CD1c-positive myeloid dendritic cell (primary cell): ENCODE results near the gene AFAP1L1.

ENCODE experiments used
- DNase-seq: peaks from one replicate; pipeline ENCODE4 v3.0.0-alpha.2; 2016; ENCODE audit errors: extremely low spot score

AFAP1L1 gene

DNA sequence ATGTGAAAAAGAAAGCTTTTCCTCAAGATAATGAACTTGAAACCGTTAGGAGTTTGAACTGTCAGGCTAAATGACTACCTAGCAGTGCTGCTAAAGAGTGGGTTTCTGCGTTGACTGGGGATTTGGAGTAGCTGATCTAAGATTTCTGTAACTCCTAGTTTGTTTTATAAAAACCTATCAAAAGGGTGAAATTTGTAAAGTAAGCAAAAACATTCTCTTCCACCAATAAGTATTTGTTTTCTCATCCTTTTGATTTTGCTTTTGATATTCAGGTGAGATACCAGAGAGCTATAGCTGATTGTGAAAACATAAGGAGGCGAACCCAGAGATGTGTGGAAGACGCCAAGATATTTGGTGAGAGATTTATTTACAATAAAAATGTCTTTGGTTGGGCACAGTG is 77.7 kb downstream of the AFAP1L1 start:
- no peak for DNase-seq

DNA sequence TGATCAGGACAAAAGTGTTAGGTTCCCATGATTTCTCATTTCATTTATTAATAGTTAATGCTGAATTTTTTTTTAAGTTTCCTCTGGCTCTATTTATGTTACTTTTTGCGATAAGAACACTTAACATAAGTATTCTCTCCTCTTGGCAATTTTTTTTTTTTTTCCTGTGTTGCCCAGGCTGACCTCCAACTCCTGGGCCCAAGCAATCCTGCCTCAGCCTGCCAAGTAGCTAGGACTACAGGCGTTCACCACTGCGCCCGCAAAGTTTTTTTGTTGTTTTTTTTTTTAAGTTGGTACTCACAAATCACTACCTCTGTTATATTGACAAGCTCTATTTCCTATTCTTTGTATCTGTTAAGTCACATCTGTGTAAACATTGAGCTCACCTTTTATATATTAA is 80.5 kb downstream of the AFAP1L1 start:
- no peak for DNase-seq

DNA sequence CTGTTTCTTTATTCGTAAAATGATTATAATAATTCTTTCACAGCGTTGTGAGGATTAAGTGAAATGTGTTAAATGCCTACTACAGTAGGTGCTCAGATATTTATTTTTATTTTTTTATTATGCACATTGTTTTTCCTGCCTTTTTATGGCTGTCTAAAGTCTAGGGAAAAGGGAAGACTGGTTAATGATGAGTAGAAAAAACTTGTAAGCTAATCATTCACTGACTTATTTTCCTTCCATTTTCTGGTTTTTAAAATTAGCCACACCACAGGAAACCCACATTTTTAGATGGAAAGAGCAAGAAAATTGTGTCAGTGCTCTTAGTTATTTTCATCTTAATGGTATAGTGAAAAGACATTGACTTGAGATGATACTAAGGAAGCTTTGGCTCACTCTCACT is 82.3 kb downstream of the AFAP1L1 start:
- DNase-seq, result no peak

DNA sequence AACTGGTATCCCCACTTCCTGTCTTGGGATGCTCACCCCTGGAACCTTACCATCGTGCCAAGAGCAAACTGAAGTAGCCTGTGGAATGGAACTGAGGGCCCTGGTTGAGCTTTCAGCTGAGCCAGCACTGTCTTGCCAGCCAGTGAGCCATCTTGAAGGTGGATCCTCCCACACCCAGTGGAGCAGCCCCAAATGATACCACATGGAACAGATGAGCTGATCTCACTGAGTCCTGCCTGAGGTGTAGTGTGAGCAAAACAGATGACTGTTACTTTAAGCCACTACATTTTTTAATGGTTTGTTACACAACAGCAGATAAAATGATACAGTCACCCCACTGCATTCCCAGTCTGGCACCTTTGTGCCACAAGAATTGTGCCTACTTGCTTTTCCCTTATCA is 84.0 kb downstream of the AFAP1L1 start:
- no peak for DNase-seq

DNA sequence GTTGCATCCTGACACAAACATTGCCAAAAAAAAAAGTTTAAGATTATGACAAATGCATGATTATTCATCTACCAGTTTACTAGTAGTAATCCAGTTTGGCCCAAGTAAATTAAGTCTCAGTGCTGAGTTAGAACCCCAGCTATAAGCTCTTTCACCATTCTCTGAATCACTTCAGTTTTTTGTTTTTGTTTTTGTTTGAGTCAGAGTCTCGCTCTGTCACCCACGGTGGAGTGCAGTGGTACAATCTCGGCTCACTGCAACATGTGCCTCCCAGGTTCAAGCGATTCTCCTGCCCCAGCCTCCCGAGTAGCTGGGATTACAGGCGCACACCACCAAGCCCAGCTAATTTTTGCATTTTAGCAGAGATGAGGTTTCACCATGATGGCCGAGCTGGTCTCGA is 84.7 kb downstream of the AFAP1L1 start:
- no peak for DNase-seq

DNA sequence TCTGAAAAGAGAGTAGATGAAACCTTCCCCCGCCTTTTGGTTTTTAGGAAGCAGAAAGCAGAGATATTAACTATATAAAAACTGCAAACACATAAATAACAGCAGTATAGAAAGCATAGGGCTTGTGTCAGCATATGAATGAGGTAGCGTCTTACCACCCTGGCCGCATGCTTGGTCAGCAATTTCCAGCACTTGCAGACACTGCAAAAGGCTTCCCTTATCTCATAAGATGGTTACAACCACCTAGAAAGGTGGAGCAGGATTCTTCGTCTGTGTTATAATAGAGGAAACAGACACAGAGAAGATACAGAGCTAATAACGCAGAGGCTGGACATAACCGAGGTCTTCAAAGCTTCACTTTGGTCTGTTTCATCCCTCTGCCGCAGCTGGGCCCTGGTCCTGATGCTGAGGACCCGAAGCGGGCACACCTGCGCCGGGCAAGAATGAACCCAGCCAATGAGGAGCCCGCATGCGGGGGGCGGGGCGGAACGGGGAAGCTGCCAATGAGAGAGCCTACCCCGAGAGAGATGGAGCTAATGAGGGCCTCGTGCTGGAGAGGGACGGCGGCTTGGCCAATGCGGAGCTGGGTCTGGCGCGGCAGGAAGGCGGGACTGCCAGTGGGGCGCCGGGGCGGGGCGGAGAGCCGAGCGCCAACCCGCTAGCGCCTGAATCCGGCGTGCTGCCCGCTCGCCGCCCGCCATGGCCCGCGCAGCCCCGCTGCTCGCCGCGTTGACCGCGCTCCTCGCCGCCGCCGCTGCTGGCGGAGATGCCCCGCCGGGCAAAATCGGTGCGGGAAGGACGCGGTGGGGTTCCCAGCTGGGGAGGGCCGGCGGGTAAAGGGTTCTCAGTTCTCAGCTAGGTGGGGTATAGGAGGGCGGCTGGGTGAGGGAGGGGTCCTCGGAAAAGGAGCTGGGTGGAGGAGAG is 86.0 kb downstream of the AFAP1L1 start, which contains the start of gene PCYOX1L:
Gene PCYOX1L (plus strand): TSS at position 677 of the 924 bp plus-strand sequence. CDS start 23 bp downstream, at position 700.
- DNase-seq, result peak; percentile 94

DNA sequence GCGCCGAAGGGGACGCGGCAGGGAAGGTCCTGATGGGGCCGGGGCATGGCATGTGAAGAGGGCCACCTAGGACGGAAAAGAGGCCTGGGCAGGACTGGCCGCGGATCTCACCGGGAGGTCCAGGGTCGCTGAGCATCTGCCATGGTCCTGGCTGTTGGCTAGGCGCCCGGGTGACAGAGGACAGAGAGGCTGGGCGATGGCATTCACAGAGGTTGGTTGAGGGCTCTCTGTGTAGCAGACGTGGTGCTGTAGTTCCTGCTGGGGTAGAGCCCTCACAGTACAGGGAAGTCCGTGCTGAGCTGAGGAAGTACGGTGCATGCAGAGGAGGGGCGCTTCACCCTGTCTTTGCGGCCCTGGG is 86.6 kb downstream of the AFAP1L1 start:
- DNase-seq, result peak; percentile 62

DNA sequence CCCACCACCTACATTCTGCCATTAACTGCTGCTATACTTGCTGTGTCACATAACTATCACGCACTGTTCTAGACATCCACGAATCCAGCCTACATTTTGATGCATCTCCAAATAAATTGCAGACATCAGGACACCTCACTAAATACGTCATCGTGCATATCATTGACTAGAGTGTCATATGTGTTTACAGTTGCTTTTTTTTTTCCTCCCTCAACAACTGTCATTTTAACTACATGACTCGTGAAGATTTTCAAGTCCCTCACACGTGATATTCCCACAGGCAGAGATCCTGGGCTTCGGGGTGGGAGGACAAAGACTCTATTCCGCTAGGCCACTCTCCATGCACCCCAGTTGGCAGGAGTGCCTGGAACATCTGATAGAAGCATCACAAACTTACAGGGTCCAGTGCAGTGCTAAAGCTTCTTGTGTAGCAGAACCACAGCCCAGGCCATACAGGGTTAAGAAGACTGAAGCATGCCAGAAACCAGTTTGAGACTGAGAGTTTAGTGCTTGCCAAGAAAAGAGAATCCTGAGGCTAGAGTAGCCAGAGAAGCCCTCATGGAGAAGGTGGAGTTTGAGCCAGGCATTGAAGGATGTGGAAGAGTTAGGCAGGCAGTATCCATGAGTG is 87.3 kb downstream of the AFAP1L1 start:
- DNase-seq, result no peak

DNA sequence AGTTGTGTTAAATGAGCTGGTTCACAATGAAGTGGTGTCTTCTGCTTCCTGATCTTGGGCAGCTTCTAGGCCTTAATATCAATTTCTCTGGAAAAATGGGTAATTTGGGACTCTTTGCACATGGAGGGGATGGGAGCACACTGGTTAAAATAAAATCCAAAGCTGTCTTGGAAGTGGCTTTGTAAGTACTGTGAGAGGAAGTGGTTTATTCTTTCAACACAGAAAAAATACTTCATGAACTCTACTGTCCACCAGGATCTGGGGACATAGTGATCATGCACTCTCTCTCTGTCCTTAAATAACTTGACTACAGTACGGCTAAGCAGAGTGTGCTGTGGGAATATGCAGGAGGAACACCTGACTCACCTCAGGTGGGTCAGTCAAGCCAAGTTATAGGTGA is 88.6 kb downstream of the AFAP1L1 start:
- DNase-seq, result no peak

DNA sequence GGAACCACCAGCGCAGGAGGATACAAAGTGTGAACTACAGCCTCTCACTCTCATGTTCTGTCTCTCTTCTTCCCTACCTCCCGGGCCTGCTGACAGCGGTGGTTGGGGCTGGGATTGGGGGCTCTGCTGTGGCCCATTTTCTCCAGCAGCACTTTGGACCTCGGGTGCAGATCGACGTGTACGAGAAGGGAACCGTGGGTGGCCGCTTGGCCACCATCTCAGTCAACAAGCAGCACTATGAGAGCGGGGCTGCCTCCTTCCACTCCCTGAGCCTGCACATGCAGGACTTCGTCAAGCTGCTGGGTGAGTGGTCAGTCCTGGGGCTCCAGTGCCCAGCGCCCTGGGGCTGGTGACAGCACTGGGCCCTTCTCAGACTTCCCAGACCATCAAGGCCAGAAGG is 90.9 kb downstream of the AFAP1L1 start:
- no peak for DNase-seq

DNA sequence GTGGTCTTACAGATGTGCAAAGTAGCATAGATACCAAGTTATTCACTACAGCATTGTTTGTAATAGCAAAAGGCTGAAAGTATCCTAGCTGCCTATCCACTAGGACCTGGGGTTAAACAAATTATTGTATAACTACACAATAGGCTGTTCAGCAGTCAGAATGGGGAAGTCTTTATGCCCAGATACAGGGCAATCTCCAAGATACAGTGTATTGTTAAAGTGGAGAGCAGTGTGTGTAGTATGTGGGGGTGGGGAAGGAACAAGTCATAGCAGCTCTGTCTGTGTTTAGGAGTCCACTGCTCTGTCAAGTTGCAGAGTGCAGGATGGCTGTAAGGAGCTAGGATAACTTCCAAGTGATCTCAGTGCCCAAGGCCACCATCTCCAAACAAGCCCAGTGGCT is 91.7 kb downstream of the AFAP1L1 start:
- peak; percentile 37 for DNase-seq

DNA sequence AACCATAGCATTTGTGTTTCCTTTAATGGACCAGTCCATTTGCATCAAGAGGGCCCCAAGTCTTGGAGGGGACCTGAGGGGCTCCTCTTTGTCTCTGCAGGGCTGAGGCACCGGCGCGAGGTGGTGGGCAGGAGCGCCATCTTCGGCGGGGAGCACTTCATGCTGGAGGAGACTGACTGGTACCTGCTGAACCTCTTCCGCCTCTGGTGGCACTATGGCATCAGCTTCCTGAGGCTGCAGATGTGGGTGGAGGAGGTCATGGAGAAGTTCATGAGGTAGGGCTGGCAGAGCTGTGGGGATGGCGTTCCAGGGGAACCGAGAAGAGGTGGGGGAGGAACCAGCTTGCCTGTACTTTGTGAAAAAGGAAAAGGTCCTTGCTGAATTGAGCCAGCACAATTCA is 92.3 kb downstream of the AFAP1L1 start:
- peak; percentile 62 for DNase-seq

DNA sequence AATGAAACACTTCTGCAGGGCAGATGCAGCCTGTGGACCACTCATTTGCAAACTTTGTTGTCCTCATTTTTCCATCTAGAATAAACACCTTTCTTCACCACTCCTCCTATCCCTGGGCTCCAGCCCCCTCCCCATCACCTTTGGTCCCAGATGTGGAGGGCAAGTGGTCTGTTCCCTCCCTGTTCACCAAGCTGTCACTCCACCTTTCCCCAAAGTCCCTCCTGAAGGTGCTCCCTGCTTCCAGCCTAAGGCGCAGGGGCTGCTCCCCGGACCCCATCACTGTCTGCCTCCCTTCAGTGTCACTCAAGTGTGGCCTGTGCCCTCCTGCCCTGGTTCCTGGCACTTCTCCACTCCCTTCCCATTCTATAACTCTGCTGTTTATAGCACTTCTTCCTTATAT is 93.1 kb downstream of the AFAP1L1 start:
- no peak for DNase-seq

DNA sequence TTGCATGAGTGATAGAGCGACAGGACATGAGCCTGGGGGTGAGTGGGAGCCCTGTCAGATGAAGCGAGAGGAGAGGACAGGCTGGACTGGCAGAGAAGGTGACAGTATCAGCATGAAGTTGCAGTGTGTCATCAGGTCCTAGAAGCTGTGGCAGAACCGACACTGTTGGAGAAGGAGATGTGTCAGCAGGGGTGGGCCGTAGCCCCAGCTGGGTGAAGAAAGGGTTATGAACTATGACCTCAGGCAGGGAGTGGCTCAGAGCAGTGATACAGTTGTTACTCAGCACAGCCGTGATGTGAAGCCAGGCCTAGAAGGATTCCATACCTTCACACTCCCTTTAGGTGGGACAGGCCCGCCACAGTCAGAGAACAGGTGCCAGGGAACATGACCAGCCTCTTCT is 93.8 kb downstream of the AFAP1L1 start:
- DNase-seq, result no peak

DNA sequence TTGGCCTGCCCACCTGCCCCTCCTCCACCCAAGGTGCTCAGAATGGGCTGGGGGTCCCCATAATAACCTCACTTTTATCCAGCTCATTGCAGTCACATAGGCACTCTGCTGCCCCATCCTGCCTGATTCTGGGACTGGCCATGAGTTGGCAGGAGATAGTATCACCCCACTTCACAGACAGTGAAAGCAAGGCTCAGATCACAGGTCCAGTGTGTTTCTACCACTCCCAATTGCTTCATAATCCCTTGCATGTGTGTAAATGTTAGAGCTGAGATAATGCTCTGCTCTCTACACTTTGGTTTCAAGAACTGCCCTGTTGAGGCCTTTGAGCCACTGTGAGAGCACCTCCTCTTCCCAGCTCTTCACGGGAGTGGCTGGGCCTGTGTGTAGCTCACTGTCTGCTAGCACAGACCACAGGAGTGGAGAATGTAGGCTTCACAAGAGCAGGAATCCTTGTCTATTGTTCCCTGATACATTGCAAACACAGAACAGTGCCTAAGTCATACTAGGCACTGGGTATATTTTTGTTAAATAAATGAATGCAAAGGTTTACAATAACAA is 94.6 kb downstream of the AFAP1L1 start:
- no peak for DNase-seq

DNA sequence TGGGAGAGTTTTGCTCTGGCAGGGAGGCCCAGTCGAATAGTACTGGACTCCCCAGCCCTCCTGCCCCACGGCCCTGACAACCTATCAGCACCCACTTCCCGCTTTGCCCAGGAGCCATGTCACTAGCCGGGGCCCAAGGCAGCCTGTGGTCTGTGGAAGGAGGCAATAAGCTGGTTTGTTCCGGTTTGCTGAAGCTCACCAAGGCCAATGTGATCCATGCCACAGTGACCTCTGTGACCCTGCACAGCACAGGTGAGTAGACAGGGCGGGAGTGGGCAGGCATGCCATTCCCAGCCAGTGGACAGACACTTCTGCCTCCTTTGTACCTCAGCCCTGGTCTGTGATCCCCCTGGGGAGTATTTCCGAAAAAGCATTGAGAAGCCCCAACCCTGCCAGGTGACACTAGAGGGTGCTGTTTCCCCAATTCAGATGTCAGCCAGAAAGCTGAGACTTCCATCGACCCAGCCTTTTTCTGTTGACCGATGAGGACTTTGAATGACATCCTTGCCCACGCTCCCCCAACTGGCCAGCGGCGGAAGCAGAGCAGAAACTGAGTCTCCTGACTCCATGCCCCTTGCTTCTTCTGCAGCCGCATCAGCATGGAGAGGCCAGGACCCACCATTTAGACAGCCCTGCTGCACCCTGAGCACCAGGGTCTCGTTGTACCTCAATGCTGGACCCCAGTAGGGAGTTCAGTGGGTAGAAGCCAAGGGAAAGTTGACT is 95.8 kb downstream of the AFAP1L1 start:
- DNase-seq, result peak; percentile 50

DNA sequence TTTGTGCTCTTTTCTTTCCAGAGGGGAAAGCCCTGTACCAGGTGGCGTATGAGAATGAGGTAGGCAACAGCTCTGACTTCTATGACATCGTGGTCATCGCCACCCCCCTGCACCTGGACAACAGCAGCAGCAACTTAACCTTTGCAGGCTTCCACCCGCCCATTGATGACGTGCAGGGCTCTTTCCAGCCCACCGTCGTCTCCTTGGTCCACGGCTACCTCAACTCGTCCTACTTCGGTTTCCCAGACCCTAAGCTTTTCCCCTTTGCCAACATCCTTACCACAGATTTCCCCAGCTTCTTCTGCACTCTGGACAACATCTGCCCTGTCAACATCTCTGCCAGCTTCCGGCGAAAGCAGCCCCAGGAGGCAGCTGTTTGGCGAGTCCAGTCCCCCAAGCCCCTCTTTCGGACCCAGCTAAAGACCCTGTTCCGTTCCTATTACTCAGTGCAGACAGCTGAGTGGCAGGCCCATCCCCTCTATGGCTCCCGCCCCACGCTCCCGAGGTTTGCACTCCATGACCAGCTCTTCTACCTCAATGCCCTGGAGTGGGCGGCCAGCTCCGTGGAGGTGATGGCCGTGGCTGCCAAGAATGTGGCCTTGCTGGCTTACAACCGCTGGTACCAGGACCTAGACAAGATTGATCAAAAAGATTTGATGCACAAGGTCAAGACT is 96.5 kb downstream of the AFAP1L1 start:
- no peak for DNase-seq

DNA sequence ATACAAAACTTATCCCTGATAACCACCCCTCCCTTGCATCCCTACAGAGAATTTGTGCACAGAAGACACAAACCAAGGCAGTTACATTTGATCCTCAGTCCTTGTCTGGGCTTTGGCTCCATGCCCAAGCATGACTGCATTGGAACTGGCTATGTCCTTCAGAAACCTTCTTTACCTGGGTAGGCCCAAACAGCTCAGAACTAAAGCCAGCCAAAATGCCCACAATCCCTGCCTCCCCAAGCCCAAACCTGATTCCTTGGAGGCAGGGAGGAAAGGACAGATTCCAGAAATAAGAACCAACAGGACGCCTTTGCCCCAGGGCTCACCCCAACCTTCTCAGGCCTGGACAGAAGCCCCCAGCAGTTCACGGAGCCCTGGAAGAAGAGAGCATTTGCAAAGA is 99.2 kb downstream of the AFAP1L1 start:
- DNase-seq, result no peak

DNA sequence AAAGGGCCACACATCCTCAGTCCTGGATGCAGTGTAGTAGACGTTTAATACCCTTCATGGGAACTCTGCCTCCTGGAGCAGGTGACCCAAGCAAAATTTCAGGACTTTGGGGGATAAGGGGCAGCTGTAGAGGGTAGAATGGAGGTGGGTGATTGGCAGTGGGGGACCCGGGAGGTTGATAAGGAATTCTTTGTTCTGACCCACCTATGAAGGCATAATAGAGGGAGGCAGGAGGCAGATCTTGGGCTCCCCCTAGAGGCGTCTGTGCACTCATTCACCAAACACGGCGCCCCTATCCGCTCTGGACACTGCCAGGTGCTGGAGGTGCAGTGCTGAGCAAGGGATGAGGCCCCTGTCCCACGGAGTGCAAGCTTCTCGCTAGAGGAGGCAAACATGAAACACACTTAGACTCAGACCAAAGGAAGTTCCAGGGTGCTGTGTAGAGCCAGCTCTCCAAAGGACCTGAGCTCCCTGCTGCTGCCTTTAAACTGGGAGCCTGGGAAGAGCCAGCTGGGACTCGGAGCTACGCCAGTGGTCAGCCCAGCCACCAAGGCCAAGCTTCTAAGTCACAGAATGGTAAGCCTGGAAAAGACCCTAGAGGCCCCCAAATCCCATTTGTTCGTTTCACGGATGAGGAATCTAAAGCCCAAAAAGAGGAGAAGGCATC is 99.8 kb downstream of the AFAP1L1 start:
- peak; percentile 67 for DNase-seq

DNA sequence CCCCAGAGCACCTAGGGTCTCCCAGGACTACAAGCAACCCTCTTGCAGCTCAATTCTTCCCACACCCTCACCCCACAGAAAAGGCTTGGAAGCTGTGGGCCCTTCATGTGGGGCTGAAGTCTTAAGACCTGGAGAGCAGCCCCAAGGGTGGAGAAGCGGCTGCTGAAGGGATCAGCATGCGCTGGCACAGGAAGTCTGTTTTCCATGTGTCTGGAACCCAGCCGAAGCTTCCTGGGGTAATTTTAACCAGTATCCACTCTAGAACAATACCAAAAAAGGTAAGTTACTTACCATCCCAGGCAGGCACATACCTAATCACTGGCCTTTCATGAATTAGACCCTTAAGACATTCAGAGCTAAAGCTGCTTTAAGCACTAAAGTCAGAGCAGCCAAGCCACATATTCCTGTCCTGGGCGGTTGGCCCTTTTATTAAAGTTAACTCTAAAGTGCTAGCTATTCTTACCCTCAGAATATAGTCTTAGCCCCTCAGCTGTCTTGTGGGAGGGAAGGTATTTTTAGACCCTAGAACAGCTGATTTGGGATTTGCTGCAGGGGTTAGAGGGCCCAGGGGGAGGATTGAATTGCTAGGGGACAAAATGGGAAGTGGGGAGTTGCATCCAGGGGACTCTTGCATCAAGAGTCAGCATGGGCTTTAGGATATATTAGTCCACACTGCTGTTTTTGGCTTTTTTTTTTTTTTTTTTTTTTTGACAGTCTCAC is 100.6 kb downstream of the AFAP1L1 start:
- no peak for DNase-seq

DNA sequence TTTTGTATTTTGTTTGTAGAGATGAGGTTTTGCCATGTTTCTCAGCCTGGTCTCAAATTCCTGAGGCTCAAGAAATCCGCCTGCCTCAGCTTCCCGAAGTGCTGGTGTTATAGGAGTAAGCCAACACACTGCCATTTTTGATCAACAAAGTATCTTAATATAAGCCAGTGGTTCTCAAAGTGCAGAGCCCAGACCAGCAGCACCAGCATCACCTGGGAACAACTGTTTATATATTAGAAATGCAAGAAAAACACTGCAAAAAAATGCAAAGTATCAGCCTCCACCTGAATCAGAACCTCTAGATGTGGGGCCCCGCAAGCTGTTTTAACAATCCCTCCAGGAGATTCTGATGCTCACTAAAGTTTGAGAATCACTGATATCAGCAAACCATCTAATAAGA is 101.3 kb downstream of the AFAP1L1 start:
- DNase-seq, result no peak
